Measurements from ENCODE around the gene SLC36A2.

SLC36A2 gene

GRCh38 chr5:151357097-151357496 lies 9.7 kb upstream of the SLC36A2 start:
- Histone ChIP-seq H3K9ac (ENCODE audit: low read depth, low read length) (no peak overlapping the region), H3K4me3 (ENCODE audit: low read depth, low read length) (no peak overlapping the region), H3K9me3 (ENCODE audit: control insufficient read depth, insufficient read depth, low read length) (no peaks in the 10 kb centered on the region), H3K4me1 (ENCODE audit: control insufficient read depth, insufficient read depth, low read length) (peaks cover 11% of the 10 kb centered on the region), H3K27me3 (ENCODE audit: control insufficient read depth, insufficient read depth, low read length) (no peaks in the 10 kb centered on the region), H3K36me3 (ENCODE audit: control insufficient read depth, insufficient read depth, low read length) (no peaks in the 10 kb centered on the region)

- Histone ChIP-seq H3K36me3 (ENCODE audit: control insufficient read depth, insufficient read depth, low read length) (no peaks in the 10 kb centered on the region), H3K9me3 (ENCODE audit: control insufficient read depth, insufficient read depth, low read length) (no peaks in the 10 kb centered on the region), H3K27me3 (ENCODE audit: control insufficient read depth, insufficient read depth, low read length) (peaks cover 21% of the 10 kb centered on the region), H3K4me3 (ENCODE audit: low read depth, low read length) (no peak overlapping the region), H3K9ac (ENCODE audit: low read depth, low read length) (no peak overlapping the region), H3K4me1 (ENCODE audit: control insufficient read depth, insufficient read depth, low read length) (peaks cover 4% of the 10 kb centered on the region)
Measured at GRCh38 chr5:151351671-151352070, 4.3 kb upstream of the SLC36A2 start.

GRCh38 chr5:151348789-151349188 lies 1.4 kb upstream of the SLC36A2 start:
- Histone ChIP-seq H3K27me3 (ENCODE audit: control insufficient read depth, insufficient read depth, low read length) (peaks cover 42% of the 10 kb centered on the region), H3K36me3 (ENCODE audit: control insufficient read depth, insufficient read depth, low read length) (no peaks in the 10 kb centered on the region), H3K4me1 (ENCODE audit: control insufficient read depth, insufficient read depth, low read length) (peaks cover 20% of the 10 kb centered on the region), H3K9ac (ENCODE audit: low read depth, low read length) (no peak overlapping the region), H3K9me3 (ENCODE audit: control insufficient read depth, insufficient read depth, low read length) (no peaks in the 10 kb centered on the region), H3K4me3 (ENCODE audit: low read depth, low read length) (no peak overlapping the region)

GRCh38 chr5:151345808-151346478 lies 1.4 kb downstream of the SLC36A2 start:
- Histone ChIP-seq H3K27me3 (ENCODE audit: control insufficient read depth, insufficient read depth, low read length) (peaks cover 52% of the 10 kb centered on the region), H3K36me3 (ENCODE audit: control insufficient read depth, insufficient read depth, low read length) (no peaks in the 10 kb centered on the region), H3K9me3 (ENCODE audit: control insufficient read depth, insufficient read depth, low read length) (no peaks in the 10 kb centered on the region), H3K9ac (ENCODE audit: low read depth, low read length) (no peak overlapping the region), H3K4me1 (ENCODE audit: control insufficient read depth, insufficient read depth, low read length) (peaks cover 20% of the 10 kb centered on the region), H3K4me3 (ENCODE audit: low read depth, low read length) (no peak overlapping the region)

- peaks cover 51% of the 10 kb centered on the region for H3K27me3 ChIP-seq (ENCODE audit: control insufficient read depth, insufficient read depth, low read length)
- H3K36me3 ChIP-seq (ENCODE audit: control insufficient read depth, insufficient read depth, low read length), result no peaks in the 10 kb centered on the region
- H3K4me3 ChIP-seq (ENCODE audit: low read depth, low read length), result no peak overlapping the region
- H3K4me1 ChIP-seq (ENCODE audit: control insufficient read depth, insufficient read depth, low read length), result peaks cover 20% of the 10 kb centered on the region
- no peak overlapping the region for H3K9ac ChIP-seq (ENCODE audit: low read depth, low read length)
- no peaks in the 10 kb centered on the region for H3K9me3 ChIP-seq (ENCODE audit: control insufficient read depth, insufficient read depth, low read length)
Measured at GRCh38 chr5:151345187-151345807, 2.1 kb downstream of the SLC36A2 start.

- H3K9ac ChIP-seq (ENCODE audit: low read depth, low read length), result no peak overlapping the region
- no peaks in the 10 kb centered on the region for H3K36me3 ChIP-seq (ENCODE audit: control insufficient read depth, insufficient read depth, low read length)
- peaks cover 43% of the 10 kb centered on the region for H3K27me3 ChIP-seq (ENCODE audit: control insufficient read depth, insufficient read depth, low read length)
- peaks cover 19% of the 10 kb centered on the region for H3K4me1 ChIP-seq (ENCODE audit: control insufficient read depth, insufficient read depth, low read length)
- no peak overlapping the region for H3K4me3 ChIP-seq (ENCODE audit: low read depth, low read length)
- H3K9me3 ChIP-seq (ENCODE audit: control insufficient read depth, insufficient read depth, low read length), result no peaks in the 10 kb centered on the region
Measured at GRCh38 chr5:151344088-151344487, 3.3 kb downstream of the SLC36A2 start.

GRCh38 chr5:151340004-151340403 lies 7.4 kb downstream of the SLC36A2 start:
- Histone ChIP-seq H3K4me3 (ENCODE audit: low read depth, low read length) (no peak overlapping the region), H3K9me3 (ENCODE audit: control insufficient read depth, insufficient read depth, low read length) (no peaks in the 10 kb centered on the region), H3K9ac (ENCODE audit: low read depth, low read length) (no peak overlapping the region)

GRCh38 chr5:151338734-151339133 lies 8.6 kb downstream of the SLC36A2 start:
- Histone ChIP-seq H3K36me3 (ENCODE audit: control insufficient read depth, insufficient read depth, low read length) (no peaks in the 10 kb centered on the region), H3K4me3 (ENCODE audit: low read depth, low read length) (no peak overlapping the region), H3K9ac (ENCODE audit: low read depth, low read length) (no peak overlapping the region), H3K4me1 (ENCODE audit: control insufficient read depth, insufficient read depth, low read length) (no peaks in the 10 kb centered on the region), H3K27me3 (ENCODE audit: control insufficient read depth, insufficient read depth, low read length) (peaks cover 10% of the 10 kb centered on the region), H3K9me3 (ENCODE audit: control insufficient read depth, insufficient read depth, low read length) (no peaks in the 10 kb centered on the region)

More at GRCh38 chr5:151340004-151340403, 7.4 kb downstream of the SLC36A2 start:
- Histone ChIP-seq H3K27me3 (ENCODE audit: control insufficient read depth, insufficient read depth, low read length) (peaks cover 19% of the 10 kb centered on the region), H3K36me3 (ENCODE audit: control insufficient read depth, insufficient read depth, low read length) (no peaks in the 10 kb centered on the region), H3K4me1 (ENCODE audit: control insufficient read depth, insufficient read depth, low read length) (peaks cover 4% of the 10 kb centered on the region)

GRCh38 chr5:151332857-151333256 lies 14.5 kb downstream of the SLC36A2 start:
- H3K36me3 ChIP-seq (ENCODE audit: control insufficient read depth, insufficient read depth, low read length), result no peaks in the 10 kb centered on the region
- H3K4me1 ChIP-seq (ENCODE audit: control insufficient read depth, insufficient read depth, low read length), result no peaks in the 10 kb centered on the region

GRCh38 chr5:151328734-151329133 lies 18.6 kb downstream of the SLC36A2 start:
- H3K4me1 ChIP-seq (ENCODE audit: control insufficient read depth, insufficient read depth, low read length), result no peaks in the 10 kb centered on the region
- H3K36me3 ChIP-seq (ENCODE audit: control insufficient read depth, insufficient read depth, low read length), result no peaks in the 10 kb centered on the region
- no peak overlapping the region for H3K4me3 ChIP-seq (ENCODE audit: low read depth, low read length)
- no peak overlapping the region for H3K9ac ChIP-seq (ENCODE audit: low read depth, low read length)
- H3K27me3 ChIP-seq (ENCODE audit: control insufficient read depth, insufficient read depth, low read length), result no peaks in the 10 kb centered on the region
- no peaks in the 10 kb centered on the region for H3K9me3 ChIP-seq (ENCODE audit: control insufficient read depth, insufficient read depth, low read length)

More at GRCh38 chr5:151332857-151333256, 14.5 kb downstream of the SLC36A2 start:
- Histone ChIP-seq H3K4me3 (ENCODE audit: low read depth, low read length) (no peak overlapping the region), H3K9me3 (ENCODE audit: control insufficient read depth, insufficient read depth, low read length) (no peaks in the 10 kb centered on the region), H3K9ac (ENCODE audit: low read depth, low read length) (no peak overlapping the region), H3K27me3 (ENCODE audit: control insufficient read depth, insufficient read depth, low read length) (no peaks in the 10 kb centered on the region)

GRCh38 chr5:151327585-151327984 lies 19.8 kb downstream of the SLC36A2 start:
- Histone ChIP-seq H3K4me1 (ENCODE audit: control insufficient read depth, insufficient read depth, low read length) (no peaks in the 10 kb centered on the region), H3K27me3 (ENCODE audit: control insufficient read depth, insufficient read depth, low read length) (no peaks in the 10 kb centered on the region), H3K36me3 (ENCODE audit: control insufficient read depth, insufficient read depth, low read length) (no peaks in the 10 kb centered on the region)

GRCh38 chr5:151326266-151326665 lies 21.1 kb downstream of the SLC36A2 start:
- Histone ChIP-seq H3K9me3 (ENCODE audit: control insufficient read depth, insufficient read depth, low read length) (no peaks in the 10 kb centered on the region), H3K9ac (ENCODE audit: low read depth, low read length) (no peak overlapping the region), H3K4me1 (ENCODE audit: control insufficient read depth, insufficient read depth, low read length) (no peaks in the 10 kb centered on the region), H3K4me3 (ENCODE audit: low read depth, low read length) (no peak overlapping the region), H3K36me3 (ENCODE audit: control insufficient read depth, insufficient read depth, low read length) (no peaks in the 10 kb centered on the region), H3K27me3 (ENCODE audit: control insufficient read depth, insufficient read depth, low read length) (no peaks in the 10 kb centered on the region)

More at GRCh38 chr5:151327585-151327984, 19.8 kb downstream of the SLC36A2 start:
- Histone ChIP-seq H3K9me3 (ENCODE audit: control insufficient read depth, insufficient read depth, low read length) (no peaks in the 10 kb centered on the region), H3K9ac (ENCODE audit: low read depth, low read length) (no peak overlapping the region), H3K4me3 (ENCODE audit: low read depth, low read length) (no peak overlapping the region)

Measured in iPS-15b (cell line).